Esophagus squamous epithelium (tissue), 4 donors: ENCODE data around the gene DEUP1.

Experiments used
- CTCF ChIP-seq, 6 experiments: fragments of 450-650 bp in 4 of 6; fragments of 200-600 bp in 2 of 6; sonication (generic) in 2 of 6; IDR thresholded peaks; one replicate each; pipeline ENCODE4 v1.5.1; 2016 to 2019; ENCODE audit warnings: antibody characterized with exemption in 6 of 6, mild to moderate bottlenecking in 4 of 6, moderate library complexity in 4 of 6
- POLR2A ChIP-seq, 4 donors: fragments of 450-650 bp; IDR thresholded peaks; one replicate each; pipeline ENCODE4 v1.6.1; 2017; ENCODE audit warnings: antibody characterized with exemption in 4 of 4, mild to moderate bottlenecking in 4 of 4, moderate library complexity in 3 of 4

- TF ChIP-seq POLR2A (IDR thresholded peaks at IDR 0.05) (no peak), CTCF (IDR thresholded peaks at IDR 0.05) (no peak)
These were observed 59.2 kb downstream of the DEUP1 start for GRCh38 chr11:93389737-93390136.
